ENCODE results near the gene GFPT2.

The GFPT2 gene

GRCh38 chr5:180378438-180379344 is 25.6 kb upstream of the GFPT2 start:
- no peak for DNase-seq

GRCh38 chr5:180377556-180378197 is 24.5 kb upstream of the GFPT2 start:
- DNase-seq, result no peak

DNA sequence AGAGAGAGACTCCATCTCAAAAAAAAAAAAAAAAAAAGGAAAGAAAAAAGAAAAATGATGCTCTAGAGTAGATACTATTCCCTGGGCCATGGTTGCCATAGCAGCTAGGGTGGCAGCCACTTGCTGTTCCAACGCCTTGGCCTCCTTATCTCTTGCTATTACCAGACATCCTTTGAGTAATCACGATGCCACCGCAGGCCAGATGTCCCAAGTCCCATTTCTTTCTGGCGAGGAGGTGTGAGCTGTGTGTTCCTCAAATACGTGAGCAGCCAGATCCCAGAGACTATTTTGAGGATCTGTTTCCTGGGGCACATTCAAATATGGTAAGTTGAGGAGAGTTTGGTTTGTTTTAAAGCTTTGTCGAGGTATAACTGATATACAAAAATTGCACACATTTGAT is 23.4 kb upstream of the GFPT2 start:
- DNase-seq, result no peak

DNA sequence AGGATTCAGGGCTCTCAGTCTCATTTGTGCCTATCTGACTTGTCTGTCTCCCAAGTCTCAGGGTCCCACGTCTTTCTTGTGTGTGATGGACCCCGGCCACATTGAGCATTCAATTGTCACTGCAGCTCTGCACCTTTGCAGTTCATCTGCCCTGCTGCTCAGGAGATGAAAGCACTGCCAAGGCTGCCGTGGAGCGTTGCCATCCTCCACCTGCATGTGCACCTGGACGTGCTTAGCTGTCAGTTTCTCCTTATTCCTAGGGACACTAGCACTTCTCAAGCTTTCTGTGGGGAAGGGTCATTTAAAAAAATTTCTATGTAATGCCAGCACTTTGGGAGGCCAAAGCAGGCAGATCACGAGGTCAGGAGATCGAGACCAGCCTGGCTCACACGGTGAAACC is 22.8 kb upstream of the GFPT2 start:
- no peak for DNase-seq

GRCh38 chr5:180375291-180375690 is 22.2 kb upstream of the GFPT2 start:
- no peak for DNase-seq

DNA sequence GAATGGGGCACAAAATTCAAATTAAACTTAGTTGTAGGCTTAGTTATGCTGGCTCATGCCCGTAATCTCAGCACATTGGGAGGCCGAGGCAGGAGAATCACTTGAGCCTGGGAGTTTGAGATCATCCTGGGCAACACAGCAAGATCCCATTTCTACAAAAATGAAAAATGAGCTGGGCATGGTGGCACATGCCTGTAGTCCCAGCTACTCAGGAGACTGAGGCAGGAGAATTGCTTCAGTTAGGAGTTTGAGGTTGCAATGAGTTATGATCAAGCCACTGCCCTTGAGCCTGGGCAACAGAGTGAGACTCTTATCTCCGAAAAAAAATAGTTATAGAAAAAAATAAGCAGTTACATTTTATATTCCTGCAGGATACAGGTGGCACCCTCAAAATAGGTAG is 20.7 kb upstream of the GFPT2 start:
- DNase-seq, result no peak

- no peak for DNase-seq
Observed at GRCh38 chr5:180373454-180373853, 20.3 kb upstream of the GFPT2 start.

DNA sequence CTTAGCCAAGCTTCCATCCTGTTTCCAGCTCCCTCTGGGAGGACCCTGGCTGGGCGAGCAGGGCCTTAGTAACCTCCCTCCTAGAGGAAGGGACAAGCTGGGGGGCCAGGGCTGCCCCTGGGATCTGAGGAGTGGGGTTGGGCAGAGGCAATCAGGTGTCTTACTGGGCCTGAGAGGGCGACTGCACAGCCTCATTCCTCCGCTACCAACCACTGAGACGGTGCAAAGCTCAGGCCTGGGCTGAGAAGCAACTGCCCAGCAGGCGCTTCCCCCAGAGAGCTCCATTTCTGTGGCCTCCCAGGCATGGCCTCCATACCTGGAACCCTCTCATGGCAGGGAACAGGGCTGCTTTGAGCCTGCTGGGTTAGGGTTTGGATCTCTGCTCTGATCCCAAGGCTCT is 18.8 kb upstream of the GFPT2 start:
- no peak for DNase-seq

DNA sequence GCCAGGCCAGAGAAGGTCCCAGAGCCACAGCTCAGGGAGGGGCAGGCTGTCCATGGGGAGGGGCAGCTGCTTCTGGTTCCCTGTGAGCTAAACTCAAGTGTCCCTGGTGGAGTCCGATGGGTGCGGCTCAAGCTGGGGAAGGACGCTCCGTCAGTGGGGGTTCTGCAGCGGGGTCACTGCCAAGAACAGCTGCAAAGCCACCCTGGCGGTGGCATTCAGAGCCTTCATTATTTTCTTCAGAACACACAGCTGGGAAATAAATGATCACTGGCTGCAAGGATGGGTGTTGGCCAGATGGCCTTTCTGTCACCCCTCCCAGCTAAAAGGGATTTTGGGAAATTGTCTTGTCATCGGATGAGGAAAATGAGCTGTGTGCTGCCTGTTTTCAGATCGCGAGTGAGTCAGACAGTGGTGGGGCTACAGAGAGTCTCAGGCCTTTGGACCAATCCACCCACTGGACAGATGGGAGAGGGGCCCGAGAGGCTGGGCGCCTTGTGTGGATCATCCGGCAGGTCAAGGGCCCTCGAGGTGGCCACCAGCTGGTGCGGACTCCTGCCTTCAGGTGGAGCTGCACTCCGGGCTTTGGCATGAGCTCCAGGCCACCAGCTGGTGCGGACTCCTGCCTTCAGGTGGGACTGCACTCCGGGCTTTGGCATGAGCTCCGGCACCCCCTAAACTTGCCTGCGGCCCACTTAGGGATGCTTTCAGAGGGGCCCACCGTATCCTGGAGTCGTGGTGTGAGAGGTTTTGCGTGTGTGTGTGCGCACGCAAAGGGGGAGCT is 17.9 kb upstream of the GFPT2 start:
- no peak for DNase-seq

DNA sequence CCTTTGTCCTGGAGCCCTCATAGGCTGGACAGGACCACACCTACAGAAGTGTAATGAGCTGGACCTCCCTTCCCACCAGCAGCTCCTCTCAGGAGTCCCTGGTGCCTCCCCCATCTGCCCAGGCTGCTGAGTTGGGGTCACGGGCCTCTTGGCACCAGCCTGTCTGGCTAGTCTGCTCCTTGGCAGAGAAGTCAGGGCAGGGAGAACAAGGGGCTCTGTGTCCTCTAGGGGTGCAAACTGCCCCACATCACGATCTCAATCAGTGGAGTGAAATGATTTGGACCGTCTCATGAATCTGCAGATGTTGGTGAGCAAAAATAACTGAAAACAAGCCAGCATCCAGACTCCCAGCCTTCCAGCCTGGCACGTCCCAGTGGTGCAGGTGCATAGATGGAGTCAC is 14.9 kb upstream of the GFPT2 start:
- DNase-seq, result no peak

DNA sequence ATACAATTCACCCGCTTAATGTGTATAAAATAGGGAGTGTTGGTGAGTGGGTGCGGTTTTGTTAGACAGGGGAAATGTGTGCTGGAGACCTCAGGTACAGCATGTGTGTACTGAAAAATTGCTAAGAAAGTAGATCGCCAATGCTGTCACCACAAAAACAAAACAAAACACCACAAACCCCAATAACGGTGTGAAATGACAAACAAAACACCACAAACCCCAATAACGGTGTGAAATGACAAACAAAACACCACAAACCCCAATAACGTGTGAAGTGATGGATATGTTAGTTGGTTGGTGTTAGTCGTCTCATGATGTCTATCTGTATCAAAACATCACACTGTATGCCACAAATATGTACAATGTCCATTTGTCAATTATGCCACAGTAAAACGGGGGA is 14.2 kb upstream of the GFPT2 start:
- DNase-seq, result no peak

- DNase-seq, result no peak
Observed at GRCh38 chr5:180366326-180366725, 13.2 kb upstream of the GFPT2 start.

- DNase-seq, result no peak
Observed at GRCh38 chr5:180365829-180366228, 12.7 kb upstream of the GFPT2 start.

GRCh38 chr5:180364306-180364856 is 11.2 kb upstream of the GFPT2 start:
- DNase-seq, result no peak

- DNase-seq, result no peak
Observed at GRCh38 chr5:180360078-180360957, 7.2 kb upstream of the GFPT2 start.

GRCh38 chr5:180358694-180359093 is 5.6 kb upstream of the GFPT2 start:
- no peak for DNase-seq

DNA sequence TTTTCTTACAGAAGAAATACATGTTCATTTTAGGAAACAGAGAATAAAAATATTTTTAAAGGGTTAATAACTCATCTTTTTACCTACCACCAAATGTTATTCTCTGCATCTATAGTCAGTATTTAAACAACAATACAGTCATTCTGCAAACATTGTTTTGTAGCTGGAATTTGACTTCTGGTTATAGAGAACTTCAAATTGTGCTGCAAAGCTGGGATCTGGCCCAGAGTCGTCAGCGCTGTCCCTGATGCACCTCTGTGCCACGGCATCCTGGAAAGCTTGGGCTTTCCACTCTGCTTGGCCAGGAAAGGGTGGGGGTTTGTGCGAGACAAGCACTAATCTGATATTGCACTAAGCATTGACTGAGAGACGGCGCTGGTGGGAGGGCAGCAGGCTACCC is 5.0 kb upstream of the GFPT2 start:
- DNase-seq, result no peak

DNA sequence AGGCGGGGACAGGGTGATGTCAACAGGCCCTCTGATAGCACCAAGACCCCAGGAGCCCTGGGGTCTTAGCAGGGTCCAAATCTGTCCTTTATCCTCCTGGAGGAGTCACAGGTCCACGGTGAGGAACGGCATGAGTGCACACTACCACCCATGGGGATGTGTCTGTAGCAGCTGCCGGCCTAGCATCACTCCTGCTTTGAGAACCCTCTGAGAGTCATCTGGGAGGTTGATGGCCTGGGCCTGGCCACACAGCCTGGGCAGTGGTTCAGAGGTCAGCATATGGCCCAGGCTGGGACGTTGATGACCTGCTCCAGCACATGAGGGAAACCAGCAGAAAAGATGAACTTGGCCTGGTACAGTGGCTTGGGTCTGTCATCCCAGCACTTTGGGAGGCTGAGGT is 1.8 kb upstream of the GFPT2 start:
- no peak for DNase-seq

DNA sequence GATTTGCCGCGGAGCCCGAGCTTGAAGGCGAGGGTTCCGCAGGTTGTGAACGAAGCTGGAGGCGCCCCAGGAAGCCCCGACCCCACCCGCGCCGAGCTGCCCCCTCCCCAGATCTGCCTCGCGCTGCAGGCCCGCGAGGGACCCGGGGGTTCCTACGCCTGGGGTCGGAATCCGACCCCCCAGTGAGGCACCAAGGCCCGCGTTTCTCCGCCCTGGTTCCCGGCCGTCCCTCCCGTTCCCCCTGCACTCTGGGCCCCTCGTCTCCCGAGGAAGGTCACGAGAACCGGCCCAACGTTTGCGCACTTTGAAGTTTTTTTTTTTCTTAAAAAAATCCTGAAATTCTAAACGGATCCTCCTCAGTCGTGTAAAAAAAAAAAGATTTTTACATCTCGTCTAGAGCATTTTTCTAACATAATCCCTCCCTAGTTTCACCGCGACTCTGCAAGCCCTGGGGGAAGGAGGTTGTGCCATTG is 880 bp upstream of the GFPT2 start:
- DNase-seq, result no peak

- peak; percentile 23 for DNase-seq
Observed at GRCh38 chr5:180352116-180353047, 754 bp downstream of the GFPT2 start.
